GM19023 (cell line): Measurements from ENCODE around the gene C5AR1.
"Not testable (repeated sequence)": the region's sequence is repeated elsewhere in the genome, so short reads cannot be mapped to it uniquely, and the experiment has no call there.

Source experiments
- ATAC-seq: cut with Tn5 transposase; IDR thresholded peaks from one replicate; pipeline ENCODE4 v1.9.1; 2021; ENCODE audit warnings: mild to moderate bottlenecking, moderate library complexity; ENCODE audit not compliant: unreplicated experiment

Gene C5AR1

GRCh38 chr19:47362321-47362720 is 52.7 kb downstream of the C5AR1 start:
- ATAC-seq = no peak

GRCh38 chr19:47363758-47364531 is 54.3 kb downstream of the C5AR1 start:
- ATAC-seq = no peak

GRCh38 chr19:47365455-47365854 is 55.8 kb downstream of the C5AR1 start:
- not testable (repeated sequence) for ATAC-seq

- ATAC-seq = no peak
These were observed 60.5 kb downstream of the C5AR1 start for GRCh38 chr19:47370045-47370611.

- no peak for ATAC-seq
These were observed 61.6 kb downstream of the C5AR1 start for GRCh38 chr19:47371261-47371660.
